HL-60 (cell line): ENCODE results near the gene VAT1.

Experiments used
- CTCF ChIP-seq: IDR thresholded peaks from one replicate; pipeline ENCODE4 v1.5.1; 2011; ENCODE audit warnings: low read length, control low read depth, inconsistent platforms; ENCODE audit not compliant: insufficient read depth
- GABPA ChIP-seq: IDR thresholded peaks from 2 replicates; pipeline ENCODE4 v1.6.1; 2012; ENCODE audit warnings: low read depth
- POLR2AphosphoS5 ChIP-seq: IDR thresholded peaks from 2 replicates; pipeline ENCODE4 v1.6.1; 2012; ENCODE audit warnings: low read depth
- SPI1 ChIP-seq: IDR thresholded peaks from 2 replicates; pipeline ENCODE4 v1.6.1; 2012; ENCODE audit warnings: low read depth, mild to moderate bottlenecking, borderline replicate concordance
- TF ChIP-seq, protein P1 (sequence below): IDR thresholded peaks from 2 replicates; pipeline ENCODE4 v1.6.1; 2012; ENCODE audit warnings: low read depth; ENCODE audit not compliant: insufficient replicate concordance

- TF ChIP-seq POLR2AphosphoS5 (no peak), CTCF (no peak), SPI1 (no peak), GABPA (no peak)
- TF ChIP-seq, protein P1, sequence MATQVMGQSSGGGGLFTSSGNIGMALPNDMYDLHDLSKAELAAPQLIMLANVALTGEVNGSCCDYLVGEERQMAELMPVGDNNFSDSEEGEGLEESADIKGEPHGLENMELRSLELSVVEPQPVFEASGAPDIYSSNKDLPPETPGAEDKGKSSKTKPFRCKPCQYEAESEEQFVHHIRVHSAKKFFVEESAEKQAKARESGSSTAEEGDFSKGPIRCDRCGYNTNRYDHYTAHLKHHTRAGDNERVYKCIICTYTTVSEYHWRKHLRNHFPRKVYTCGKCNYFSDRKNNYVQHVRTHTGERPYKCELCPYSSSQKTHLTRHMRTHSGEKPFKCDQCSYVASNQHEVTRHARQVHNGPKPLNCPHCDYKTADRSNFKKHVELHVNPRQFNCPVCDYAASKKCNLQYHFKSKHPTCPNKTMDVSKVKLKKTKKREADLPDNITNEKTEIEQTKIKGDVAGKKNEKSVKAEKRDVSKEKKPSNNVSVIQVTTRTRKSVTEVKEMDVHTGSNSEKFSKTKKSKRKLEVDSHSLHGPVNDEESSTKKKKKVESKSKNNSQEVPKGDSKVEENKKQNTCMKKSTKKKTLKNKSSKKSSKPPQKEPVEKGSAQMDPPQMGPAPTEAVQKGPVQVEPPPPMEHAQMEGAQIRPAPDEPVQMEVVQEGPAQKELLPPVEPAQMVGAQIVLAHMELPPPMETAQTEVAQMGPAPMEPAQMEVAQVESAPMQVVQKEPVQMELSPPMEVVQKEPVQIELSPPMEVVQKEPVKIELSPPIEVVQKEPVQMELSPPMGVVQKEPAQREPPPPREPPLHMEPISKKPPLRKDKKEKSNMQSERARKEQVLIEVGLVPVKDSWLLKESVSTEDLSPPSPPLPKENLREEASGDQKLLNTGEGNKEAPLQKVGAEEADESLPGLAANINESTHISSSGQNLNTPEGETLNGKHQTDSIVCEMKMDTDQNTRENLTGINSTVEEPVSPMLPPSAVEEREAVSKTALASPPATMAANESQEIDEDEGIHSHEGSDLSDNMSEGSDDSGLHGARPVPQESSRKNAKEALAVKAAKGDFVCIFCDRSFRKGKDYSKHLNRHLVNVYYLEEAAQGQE = no peak
These were observed 30.7 kb downstream of the VAT1 start for GRCh38 chr17:42991471-42991870.
